GM18870 (cell line): Measurements from ENCODE around the gene CLCN2.

Experiments used
- ATAC-seq: cut with Tn5 transposase; IDR thresholded peaks from one replicate; pipeline ENCODE4 v1.9.1; 2021; ENCODE audit warnings: moderate library complexity; ENCODE audit not compliant: unreplicated experiment

CLCN2 gene

DNA sequence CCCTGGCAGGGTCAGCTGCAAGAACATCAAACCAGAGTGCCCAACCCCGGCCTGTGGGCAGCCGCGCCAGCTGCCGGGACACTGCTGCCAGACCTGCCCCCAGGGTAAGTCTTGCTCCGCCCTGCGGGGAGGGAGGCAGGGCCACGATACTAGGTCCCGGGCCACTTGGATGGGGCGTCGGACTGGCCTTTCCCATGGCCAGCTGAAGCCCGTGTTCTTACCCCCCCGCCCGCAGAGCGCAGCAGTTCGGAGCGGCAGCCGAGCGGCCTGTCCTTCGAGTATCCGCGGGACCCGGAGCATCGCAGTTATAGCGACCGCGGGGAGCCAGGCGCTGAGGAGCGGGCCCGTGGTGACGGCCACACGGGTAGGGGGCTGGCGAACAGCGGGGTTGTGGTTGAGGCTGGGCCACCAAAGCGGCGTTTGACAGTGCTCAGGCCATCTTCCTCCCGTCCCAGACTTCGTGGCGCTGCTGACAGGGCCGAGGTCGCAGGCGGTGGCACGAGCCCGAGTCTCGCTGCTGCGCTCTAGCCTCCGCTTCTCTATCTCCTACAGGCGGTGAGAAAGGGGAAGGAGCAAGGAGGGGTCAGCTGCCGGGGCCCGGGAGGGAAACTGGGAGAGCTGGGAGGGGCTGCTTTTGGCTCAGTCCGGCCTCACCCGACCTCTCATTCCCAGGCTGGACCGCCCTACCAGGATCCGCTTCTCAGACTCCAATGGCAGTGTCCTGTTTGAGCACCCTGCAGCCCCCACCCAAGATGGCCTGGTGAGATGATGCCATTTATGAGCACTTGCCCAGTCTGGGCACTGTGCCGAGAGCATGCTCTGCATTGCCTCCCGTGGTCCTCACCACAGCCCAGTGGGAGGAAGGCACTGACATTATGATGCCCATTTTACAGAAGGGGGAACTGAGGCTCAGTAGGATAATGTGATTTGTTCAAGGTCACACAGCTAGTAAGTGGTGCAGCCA lies 20.1 kb upstream of the CLCN2 start:
- no peak for ATAC-seq

DNA sequence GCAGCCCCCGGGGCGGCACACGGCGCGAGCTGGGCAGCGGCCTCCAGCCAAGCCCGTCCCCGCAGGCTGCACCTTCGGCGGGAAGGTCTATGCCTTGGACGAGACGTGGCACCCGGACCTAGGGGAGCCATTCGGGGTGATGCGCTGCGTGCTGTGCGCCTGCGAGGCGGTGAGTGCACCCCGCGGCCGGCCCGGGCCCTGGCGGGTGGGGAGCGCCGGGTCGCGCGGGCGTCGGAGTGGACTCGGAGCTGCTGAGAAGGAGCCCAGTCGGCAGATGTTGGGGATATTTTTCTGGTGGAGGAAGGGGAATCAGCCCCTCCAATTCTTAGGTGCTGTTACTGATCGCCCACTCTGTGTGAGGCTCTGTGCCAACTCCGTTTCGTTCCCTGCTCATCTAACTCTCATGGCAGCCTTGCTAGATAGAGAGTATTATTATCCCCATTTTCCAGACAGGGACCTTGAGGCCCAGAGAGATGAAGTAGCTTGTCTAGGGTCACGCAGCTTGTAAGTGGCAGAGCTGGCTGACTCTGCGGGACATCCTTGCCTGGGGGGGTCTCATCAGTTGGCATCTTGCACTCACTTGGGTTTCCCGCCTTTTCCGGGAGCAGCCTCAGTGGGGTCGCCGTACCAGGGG lies 19.3 kb upstream of the CLCN2 start:
- no peak for ATAC-seq

DNA sequence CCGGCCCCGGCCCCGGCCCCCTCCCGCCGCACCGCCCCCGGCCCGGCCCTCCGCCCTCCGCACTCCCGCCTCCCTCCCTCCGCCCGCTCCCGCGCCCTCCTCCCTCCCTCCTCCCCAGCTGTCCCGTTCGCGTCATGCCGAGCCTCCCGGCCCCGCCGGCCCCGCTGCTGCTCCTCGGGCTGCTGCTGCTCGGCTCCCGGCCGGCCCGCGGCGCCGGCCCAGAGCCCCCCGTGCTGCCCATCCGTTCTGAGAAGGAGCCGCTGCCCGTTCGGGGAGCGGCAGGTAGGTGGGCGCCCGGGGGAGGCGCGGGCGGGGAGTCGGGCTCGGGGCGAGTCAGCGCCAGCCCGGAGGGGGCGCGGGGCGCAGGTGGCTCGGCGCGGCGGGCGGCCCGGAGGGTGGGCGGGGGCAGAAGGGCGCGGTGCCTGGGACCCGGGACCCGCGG lies 18.8 kb upstream of the CLCN2 start:
- no peak for ATAC-seq

- no peak for ATAC-seq
Measured at GRCh38 chr3:184379358-184380184, 18.2 kb upstream of the CLCN2 start, which contains the start of gene CHRD. Gene CHRD (plus strand): TSS chr3:184380054. CDS start chr3:184380319, 265 bp downstream.

GRCh38 chr3:184378651-184379357 lies 17.4 kb upstream of the CLCN2 start:
- no peak for ATAC-seq

- no peak for ATAC-seq
Measured at GRCh38 chr3:184377882-184378445, 16.6 kb upstream of the CLCN2 start, which contains the start of gene THPO. Gene THPO (minus strand): TSS chr3:184378207. CDS start chr3:184376259, 1,948 bp downstream.

DNA sequence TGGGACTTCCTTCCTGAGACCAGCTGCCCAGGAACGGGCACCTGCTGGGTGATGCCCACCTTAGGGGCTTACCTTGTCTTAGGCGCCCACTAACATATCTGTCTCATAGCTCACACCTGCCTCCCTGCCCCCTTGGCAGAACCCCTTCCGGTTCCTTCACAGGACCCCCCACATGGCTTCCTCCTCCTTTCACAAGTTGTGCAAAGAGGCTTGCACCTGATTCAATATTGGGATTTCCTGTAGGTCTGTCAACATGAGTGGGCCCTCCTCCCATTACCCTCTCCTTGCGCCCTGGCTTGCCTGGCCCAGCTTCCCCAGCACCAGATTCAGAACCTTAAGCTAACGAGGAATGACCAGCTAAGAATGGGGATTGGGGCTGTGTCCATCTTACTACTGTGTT lies 16.0 kb upstream of the CLCN2 start:
- ATAC-seq, result no peak

DNA sequence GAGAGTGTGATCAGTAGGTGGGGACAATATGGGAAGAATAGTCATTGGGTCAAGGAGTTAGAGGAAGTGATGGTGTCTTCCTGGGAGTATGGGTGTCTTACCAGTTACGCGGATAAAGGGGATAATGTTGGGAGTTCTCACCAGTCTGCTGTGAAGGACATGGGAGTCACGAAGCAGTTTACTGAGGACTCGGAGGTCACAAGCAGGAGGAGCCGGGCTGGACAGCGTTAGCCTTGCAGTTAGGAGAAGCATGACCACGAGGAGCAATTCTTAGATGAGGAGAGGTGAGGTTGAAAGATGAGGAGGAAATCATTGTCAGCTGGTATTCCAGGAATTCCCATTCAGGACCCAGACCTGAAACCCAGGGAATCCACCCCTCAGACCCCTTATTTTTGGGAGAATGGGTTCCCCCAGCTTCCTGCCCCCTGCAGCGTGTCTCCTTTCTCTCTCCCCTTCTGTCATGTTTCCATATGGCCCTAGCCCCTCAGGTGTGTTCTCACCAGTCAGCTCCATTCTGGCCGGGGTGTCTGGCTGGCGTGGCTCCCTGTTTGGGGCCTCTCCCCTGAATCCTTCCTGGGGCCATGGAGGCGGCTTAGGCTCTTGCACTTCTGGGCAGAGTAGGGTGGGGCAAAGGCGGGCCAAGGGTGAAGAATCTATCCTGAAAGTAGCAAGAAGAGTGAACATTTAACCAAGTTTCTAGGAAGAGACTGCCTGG lies 14.5 kb upstream of the CLCN2 start:
- no peak for ATAC-seq

- no peak for ATAC-seq
Measured at GRCh38 chr3:184373422-184373821, 12.0 kb upstream of the CLCN2 start.

- ATAC-seq, result no peak
Measured at GRCh38 chr3:184372911-184373310, 11.5 kb upstream of the CLCN2 start.

DNA sequence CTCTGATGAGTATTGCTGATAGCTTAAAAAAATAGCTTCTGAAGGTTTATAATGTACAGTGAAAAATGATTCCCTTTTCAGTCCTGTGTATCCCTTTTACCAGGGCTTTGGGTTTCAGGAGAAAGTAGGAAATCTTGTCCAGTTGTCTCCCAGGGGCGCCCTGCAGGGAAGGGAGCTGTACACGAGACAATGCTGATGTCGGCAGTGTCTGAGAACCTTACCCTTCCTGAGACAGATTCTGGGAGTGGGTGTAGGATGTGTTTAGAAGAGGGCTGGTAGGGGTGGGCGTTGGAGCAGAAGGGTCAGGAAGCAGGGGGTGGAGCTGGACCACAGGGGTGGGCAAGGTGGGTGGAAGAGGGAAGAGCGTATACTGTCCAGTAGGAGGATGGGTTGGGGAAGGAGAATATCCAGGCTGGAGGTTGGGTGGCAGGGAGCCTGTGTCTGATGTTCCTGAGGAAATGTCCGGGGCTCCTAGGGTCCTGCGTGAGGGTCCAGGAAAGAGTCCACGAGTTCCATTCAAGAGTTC lies 11.0 kb upstream of the CLCN2 start:
- no peak for ATAC-seq

DNA sequence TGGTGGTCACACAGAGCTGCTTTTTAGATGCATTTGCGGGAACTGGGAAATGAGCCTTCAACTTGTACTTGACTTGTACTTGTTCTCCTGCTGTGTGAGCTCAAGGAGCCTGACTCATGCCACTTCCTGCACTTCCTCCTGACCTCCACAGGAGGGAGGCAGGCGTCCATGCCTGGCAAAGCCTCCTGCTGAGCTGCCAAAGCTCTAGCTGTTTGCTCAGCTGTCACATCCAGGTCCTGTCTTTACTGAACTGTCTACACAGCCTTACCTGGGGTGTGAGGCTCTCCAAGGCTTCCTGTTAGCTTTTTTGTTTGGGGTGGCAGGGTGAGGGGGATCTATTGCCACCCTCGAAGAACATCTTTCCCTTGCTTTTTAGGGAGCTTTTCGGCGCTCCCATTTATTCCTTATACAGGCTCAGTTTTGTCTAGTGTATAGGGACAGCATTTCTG lies 10.2 kb upstream of the CLCN2 start:
- ATAC-seq, result no peak

GRCh38 chr3:184368586-184369183 lies 7.3 kb upstream of the CLCN2 start:
- no peak for ATAC-seq

- ATAC-seq, result no peak
Measured at GRCh38 chr3:184368116-184368515, 6.7 kb upstream of the CLCN2 start.

- no peak for ATAC-seq
Measured at GRCh38 chr3:184366619-184367289, 5.3 kb upstream of the CLCN2 start.

DNA sequence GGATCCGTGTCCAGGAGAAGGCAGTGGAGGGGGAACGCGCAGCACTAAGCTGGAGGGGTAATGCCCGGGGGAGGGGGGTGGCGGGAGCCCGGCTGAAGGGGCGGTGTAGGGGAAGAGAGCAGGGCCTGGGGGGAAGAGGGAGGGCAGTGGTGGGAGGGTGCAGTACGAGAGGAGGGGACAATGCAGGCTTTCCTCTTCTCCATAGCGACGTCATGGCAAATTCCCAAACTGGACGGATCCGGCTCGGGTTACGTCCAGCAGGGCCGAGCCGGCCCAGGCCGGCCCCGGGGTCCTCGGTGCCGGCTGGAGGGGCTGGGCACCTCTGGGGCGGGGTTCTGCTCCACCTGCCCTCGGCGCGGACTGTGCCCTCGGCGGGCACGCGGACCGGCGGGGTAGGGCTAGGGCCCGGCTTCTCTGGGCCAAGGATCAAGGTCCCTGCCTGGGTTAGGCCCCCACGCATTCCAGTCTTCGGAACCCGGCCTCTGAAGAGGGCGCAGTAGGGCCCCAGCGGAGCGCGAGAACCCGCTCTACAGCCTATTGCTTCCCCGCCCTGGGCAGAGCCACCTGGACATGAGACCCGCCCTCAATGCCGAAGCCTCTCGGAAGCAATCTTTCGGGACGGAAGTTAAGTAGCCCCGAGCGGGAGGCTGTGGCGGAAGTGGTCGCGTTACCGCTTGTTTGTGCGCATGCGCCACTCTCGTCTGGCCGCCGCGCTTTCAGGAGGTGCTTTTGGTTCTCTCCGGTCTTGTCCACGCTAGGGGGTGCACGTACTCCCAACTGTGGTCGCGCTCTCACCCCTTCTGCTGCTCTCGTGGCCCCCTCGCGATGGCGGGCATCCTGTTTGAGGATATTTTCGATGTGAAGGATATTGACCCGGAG lies 1.5 kb upstream of the CLCN2 start:
- ATAC-seq, result peak; percentile 88
